NOMO-1 treated with DMSO at 0.1 percent for 48 hours (cell line): ENCODE results near the gene TNFRSF25.

Experiments
- DNase-seq: peaks from one replicate; lab custom pipeline; 2025; ENCODE audit not compliant: unreplicated experiment; lab: John Stamatoyannopoulos, UW

TNFRSF25 gene

GRCh38 chr1:6419804-6420453, 46.0 kb downstream of the TNFRSF25 start, which contains the start of gene HES2:
TSS of gene HES2 (minus strand) at chr1:6419919. CDS start at chr1:6419820, 99 bp downstream.
- no peak for DNase-seq

- no peak for DNase-seq
These were observed 46.6 kb downstream of the TNFRSF25 start for GRCh38 chr1:6419397-6419803.

GRCh38 chr1:6418668-6419396, 47.1 kb downstream of the TNFRSF25 start:
- DNase-seq: no peak

- DNase-seq: no peak
These were observed 47.9 kb downstream of the TNFRSF25 start for GRCh38 chr1:6417961-6418667.

GRCh38 chr1:6416906-6417305, 49.1 kb downstream of the TNFRSF25 start:
- DNase-seq: no peak

GRCh38 chr1:6416295-6416656, 49.7 kb downstream of the TNFRSF25 start:
- DNase-seq: no peak

GRCh38 chr1:6414881-6415626, 50.9 kb downstream of the TNFRSF25 start:
- peak; percentile 29 for DNase-seq

- DNase-seq: peak; percentile 8
These were observed 51.5 kb downstream of the TNFRSF25 start for GRCh38 chr1:6414443-6414844.

GRCh38 chr1:6412896-6413295, 53.1 kb downstream of the TNFRSF25 start:
- no peak for DNase-seq
